ENCODE results near the gene TENM3. TPM values are rescaled to one million over a fixed set of nuclear protein-coding genes. Genes with fewer than 3 reads are reported as not detected.

The TENM3 gene
- polyA plus RNA-seq, 1 of the 3 experiments (the other 2 are of a cell fraction): 10.4 TPM

DNA sequence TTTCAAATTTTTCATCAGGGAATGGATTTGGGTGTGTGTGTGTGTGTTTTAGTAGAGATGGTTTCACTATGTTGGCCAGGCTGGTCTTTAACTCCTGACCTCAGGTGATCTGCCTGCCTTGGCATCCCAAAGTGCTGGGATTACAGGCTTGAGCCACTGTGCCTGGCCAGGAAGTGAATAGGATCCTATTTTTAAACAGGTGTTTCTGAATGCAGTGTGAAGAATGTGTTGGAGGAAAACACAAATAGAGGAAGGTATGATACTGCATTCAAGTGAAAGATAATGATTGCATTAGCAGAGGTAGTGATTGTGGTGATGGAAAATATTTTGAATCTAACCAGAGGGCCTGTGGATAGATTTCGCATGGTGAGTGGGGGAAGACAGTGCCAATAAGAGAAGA, 189.6 kb downstream of the TENM3 start (continued):
- TF ChIP-seq, protein P1, sequence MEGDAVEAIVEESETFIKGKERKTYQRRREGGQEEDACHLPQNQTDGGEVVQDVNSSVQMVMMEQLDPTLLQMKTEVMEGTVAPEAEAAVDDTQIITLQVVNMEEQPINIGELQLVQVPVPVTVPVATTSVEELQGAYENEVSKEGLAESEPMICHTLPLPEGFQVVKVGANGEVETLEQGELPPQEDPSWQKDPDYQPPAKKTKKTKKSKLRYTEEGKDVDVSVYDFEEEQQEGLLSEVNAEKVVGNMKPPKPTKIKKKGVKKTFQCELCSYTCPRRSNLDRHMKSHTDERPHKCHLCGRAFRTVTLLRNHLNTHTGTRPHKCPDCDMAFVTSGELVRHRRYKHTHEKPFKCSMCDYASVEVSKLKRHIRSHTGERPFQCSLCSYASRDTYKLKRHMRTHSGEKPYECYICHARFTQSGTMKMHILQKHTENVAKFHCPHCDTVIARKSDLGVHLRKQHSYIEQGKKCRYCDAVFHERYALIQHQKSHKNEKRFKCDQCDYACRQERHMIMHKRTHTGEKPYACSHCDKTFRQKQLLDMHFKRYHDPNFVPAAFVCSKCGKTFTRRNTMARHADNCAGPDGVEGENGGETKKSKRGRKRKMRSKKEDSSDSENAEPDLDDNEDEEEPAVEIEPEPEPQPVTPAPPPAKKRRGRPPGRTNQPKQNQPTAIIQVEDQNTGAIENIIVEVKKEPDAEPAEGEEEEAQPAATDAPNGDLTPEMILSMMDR (IDR thresholded peaks at IDR 0.05): no peak

DNA sequence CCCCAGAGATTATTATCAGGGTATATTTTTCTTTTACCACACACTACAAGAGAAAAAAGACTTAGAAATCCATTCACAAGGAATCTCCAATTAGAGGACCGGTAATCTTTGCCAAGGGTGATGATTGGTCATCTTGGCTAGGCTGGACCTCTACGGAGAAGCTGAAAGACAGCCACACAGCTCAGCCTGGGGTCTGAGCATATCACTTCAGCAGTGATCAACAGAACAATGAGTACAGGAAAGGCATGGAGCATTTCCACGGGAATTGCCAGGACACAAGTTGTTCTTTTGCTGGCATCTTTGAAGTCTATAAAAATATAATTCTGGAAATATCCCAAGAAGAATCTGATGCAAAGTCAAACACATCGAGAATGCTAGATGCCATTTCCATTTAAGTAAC, 191.5 kb downstream of the TENM3 start:
- no peaks in the 10 kb centered on the region for H3F3A ChIP-seq (replicated peaks; ENCODE audit: insufficient read depth)
- no peaks in the 10 kb centered on the region for H3K36me3 ChIP-seq (replicated peaks in 1 of 2; ENCODE audit: control insufficient read depth in 1 of 2, insufficient read depth in 2 of 2, low read length in 1 of 2)
- H3K27me3 ChIP-seq (ENCODE audit: insufficient read depth): no peaks in the 10 kb centered on the region
- H3K4me3 ChIP-seq (ENCODE audit: low read depth in 2 of 2, low read length in 1 of 2): no peak overlapping the region
- H3K4me2 ChIP-seq: no peak overlapping the region
- no peaks in the 10 kb centered on the region for H3K79me2 ChIP-seq (ENCODE audit: insufficient read depth)
- H3K9me3 ChIP-seq: no peaks in the 10 kb centered on the region
- WGBS (ENCODE audit: low lambda C conversion rate): 80% methylated on average over 4 of the region's 4 CpGs
- no peaks in the 10 kb centered on the region for H4K20me1 ChIP-seq (ENCODE audit: insufficient read depth)
- TF ChIP-seq TCF12 (IDR thresholded peaks at IDR 0.05) (no peak), REST (IDR thresholded peaks at IDR 0.05; ENCODE audit: low read depth, low read length) (no peak), RAD21 (IDR thresholded peaks at IDR 0.05; ENCODE audit: low read length) (no peak), GABPA (IDR thresholded peaks at IDR 0.05; ENCODE audit: low read depth) (no peak), TEAD4 (IDR thresholded peaks at IDR 0.05; ENCODE audit: borderline replicate concordance, insufficient read depth) (no peak), USF2 (IDR thresholded peaks at IDR 0.05; ENCODE audit: borderline replicate concordance, low read depth, low read length) (no peak), RFX5 (IDR thresholded peaks at IDR 0.05; ENCODE audit: low read length) (no peak), MAX (IDR thresholded peaks at IDR 0.05; ENCODE audit: low read depth) (no peak), SMC3 (IDR thresholded peaks at IDR 0.05; ENCODE audit: low read depth, low read length) (no peak), ELF1 (IDR thresholded peaks at IDR 0.05) (no peak), JUND (IDR thresholded peaks at IDR 0.05) (no peak), GATA2 (CRISPR knock-in tag; IDR thresholded peaks at IDR 0.05) (no peak)
- H3K27ac ChIP-seq (ENCODE audit: low read depth in 2 of 2, low read length in 1 of 2): no peak overlapping the region
- H2AFZ ChIP-seq (ENCODE audit: low read depth): no peak overlapping the region
- no peaks in the 10 kb centered on the region for H3K9me2 ChIP-seq
- POLR2A ChIA-PET: no interaction called here
- H3K9ac ChIP-seq: no peak overlapping the region
- CTCF ChIA-PET: interaction anchor here (1.0 to 1.4 kb wide), 2 partner anchors 10 to 20 kb away, joined by 4 read pairs; no protein-coding TSS in a partner anchor
- no peak for DNase-seq
- no peaks in the 10 kb centered on the region; a peak in 1 of 4 replicates for H3K4me1 ChIP-seq (ENCODE audit: control insufficient read depth in 1 of 2, insufficient read depth in 2 of 2, low read depth in 1 of 2, low read length in 1 of 2)
